ENCODE data around the gene BLM. TPM values are rescaled to one million over a fixed set of nuclear protein-coding genes. Genes with fewer than 3 reads are reported as not detected.
A peak's percentile ranks its signal among the peaks of the same experiment; 100 is the strongest.

BLM gene
- total RNA-seq, 1 donor from 2014 or later = 58.0 TPM

DNA sequence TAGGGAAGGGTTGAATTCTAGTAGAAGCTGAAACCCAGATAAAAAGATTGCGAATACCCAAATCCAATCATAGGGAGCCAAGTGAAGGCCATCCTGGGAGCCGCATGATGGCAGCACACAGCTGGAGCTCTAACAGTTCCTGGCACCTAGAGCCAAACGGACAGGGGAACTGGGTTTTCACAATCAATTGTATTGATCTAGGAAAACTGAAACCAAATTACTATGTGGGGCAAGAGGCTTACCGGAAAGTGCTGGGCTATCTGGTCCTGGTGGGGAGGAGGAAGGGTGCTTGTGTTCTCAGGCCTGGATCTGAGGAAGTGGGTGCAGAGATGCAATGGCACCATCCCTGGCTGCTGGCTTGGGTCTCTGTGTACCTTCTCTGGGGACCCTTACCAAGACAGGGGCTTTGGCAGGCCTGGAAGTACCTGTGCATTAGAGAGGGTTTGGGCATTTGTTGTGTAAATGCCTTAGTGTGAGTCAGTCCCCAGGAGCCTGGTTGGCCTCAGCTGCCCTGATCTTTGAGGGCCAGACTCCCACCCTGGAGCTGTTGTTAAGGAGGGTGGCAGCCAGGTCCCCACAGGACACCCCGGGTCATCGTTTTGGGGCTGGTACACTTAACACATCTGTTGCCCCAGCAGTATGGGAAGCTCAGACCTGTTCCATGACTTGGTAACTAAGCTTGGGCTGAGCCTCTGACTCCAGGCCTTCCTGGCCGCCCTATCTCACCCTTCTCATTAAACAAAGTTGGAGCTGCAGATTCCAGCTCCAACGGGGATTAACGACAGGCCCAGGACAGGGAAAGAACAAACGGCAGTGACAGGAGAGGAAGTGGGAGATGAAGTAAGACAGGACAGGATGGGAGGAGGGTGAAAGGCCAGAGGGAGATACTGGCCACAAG is 142.3 kb downstream of the BLM start:
- Histone ChIP-seq H3F3A (ENCODE audit: low read depth) (no peaks in the 10 kb centered on the region), H2AFZ (replicated peaks) (peak overlapping the region; percentile 83), H3K9me3 (ENCODE audit: low read depth) (no peaks in the 10 kb centered on the region), H3K4me3 (no peak overlapping the region), H3K79me2 (ENCODE audit: low read depth) (no peaks in the 10 kb centered on the region), H3K27me3 (no peaks in the 10 kb centered on the region), H4K20me1 (ENCODE audit: low read depth) (no peaks in the 10 kb centered on the region), H3K36me3 (no peaks in the 10 kb centered on the region), H3K4me2 (no peak overlapping the region), H3K9ac (no peak overlapping the region), H3K4me1 (peaks cover 4% of the 10 kb centered on the region), H3K27ac (no peak overlapping the region)
- H3K27me3 Mint-ChIP-seq (ENCODE audit: insufficient read depth, low read depth) = peaks cover 6% of the 10 kb centered on the region
- DNase-seq (ENCODE audit: low spot score) = no peak
- H3K9me3 Mint-ChIP-seq = no peaks in the 10 kb centered on the region
- TF ChIP-seq EZH2 (IDR thresholded peaks at IDR 0.05) = no peak
- peak overlapping the region; percentile 44 for H3K27ac Mint-ChIP-seq
- H3K4me1 Mint-ChIP-seq = peaks cover 10% of the 10 kb centered on the region
- H3K36me3 Mint-ChIP-seq = no peaks in the 10 kb centered on the region
- H3K4me3 Mint-ChIP-seq = no peak overlapping the region

DNA sequence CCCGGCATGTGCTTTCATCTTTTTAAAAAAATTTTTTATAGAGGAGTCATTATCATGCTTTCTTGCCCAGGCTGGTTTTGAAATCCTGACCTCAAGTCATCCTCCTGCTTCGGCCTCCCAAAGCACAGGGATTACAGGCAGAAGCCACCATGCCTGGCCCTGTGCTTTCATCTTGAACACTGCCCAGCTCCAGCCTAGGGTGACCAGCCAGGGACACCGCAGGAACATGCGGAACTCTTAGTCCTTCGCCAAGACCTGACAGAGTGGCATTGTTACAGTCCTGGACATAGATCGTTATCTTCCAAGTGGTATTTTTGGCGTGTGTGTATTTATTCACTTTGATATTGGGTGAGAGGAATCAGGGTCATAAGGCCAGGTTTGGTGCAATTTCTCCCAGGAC is 143.3 kb downstream of the BLM start:
- Histone ChIP-seq H3K9ac (no peak overlapping the region), H3K27ac (no peak overlapping the region), H3K4me2 (no peak overlapping the region), H3F3A (ENCODE audit: low read depth) (no peaks in the 10 kb centered on the region), H2AFZ (replicated peaks) (no peak overlapping the region), H3K4me3 (no peak overlapping the region), H3K79me2 (ENCODE audit: low read depth) (no peaks in the 10 kb centered on the region), H3K9me3 (ENCODE audit: low read depth) (no peaks in the 10 kb centered on the region), H3K4me1 (peaks cover 4% of the 10 kb centered on the region), H3K27me3 (no peaks in the 10 kb centered on the region), H4K20me1 (ENCODE audit: low read depth) (no peaks in the 10 kb centered on the region), H3K36me3 (no peaks in the 10 kb centered on the region)
- H3K27me3 Mint-ChIP-seq (ENCODE audit: insufficient read depth, low read depth) = peaks cover 4% of the 10 kb centered on the region
- no peak overlapping the region for H3K4me3 Mint-ChIP-seq
- no peak for TF ChIP-seq EZH2 (IDR thresholded peaks at IDR 0.05)
- TF ChIP-seq, protein P1, sequence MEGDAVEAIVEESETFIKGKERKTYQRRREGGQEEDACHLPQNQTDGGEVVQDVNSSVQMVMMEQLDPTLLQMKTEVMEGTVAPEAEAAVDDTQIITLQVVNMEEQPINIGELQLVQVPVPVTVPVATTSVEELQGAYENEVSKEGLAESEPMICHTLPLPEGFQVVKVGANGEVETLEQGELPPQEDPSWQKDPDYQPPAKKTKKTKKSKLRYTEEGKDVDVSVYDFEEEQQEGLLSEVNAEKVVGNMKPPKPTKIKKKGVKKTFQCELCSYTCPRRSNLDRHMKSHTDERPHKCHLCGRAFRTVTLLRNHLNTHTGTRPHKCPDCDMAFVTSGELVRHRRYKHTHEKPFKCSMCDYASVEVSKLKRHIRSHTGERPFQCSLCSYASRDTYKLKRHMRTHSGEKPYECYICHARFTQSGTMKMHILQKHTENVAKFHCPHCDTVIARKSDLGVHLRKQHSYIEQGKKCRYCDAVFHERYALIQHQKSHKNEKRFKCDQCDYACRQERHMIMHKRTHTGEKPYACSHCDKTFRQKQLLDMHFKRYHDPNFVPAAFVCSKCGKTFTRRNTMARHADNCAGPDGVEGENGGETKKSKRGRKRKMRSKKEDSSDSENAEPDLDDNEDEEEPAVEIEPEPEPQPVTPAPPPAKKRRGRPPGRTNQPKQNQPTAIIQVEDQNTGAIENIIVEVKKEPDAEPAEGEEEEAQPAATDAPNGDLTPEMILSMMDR (IDR thresholded peaks at IDR 0.05) = no peak
- no peak for TF ChIP-seq EZH2phosphoT487 (IDR thresholded peaks at IDR 0.05)
- peaks cover 10% of the 10 kb centered on the region for H3K4me1 Mint-ChIP-seq
- no peaks in the 10 kb centered on the region for H3K9me3 Mint-ChIP-seq
- H3K27ac Mint-ChIP-seq = no peak overlapping the region
- no peaks in the 10 kb centered on the region for H3K36me3 Mint-ChIP-seq
- no peak for DNase-seq (ENCODE audit: low spot score)

DNA sequence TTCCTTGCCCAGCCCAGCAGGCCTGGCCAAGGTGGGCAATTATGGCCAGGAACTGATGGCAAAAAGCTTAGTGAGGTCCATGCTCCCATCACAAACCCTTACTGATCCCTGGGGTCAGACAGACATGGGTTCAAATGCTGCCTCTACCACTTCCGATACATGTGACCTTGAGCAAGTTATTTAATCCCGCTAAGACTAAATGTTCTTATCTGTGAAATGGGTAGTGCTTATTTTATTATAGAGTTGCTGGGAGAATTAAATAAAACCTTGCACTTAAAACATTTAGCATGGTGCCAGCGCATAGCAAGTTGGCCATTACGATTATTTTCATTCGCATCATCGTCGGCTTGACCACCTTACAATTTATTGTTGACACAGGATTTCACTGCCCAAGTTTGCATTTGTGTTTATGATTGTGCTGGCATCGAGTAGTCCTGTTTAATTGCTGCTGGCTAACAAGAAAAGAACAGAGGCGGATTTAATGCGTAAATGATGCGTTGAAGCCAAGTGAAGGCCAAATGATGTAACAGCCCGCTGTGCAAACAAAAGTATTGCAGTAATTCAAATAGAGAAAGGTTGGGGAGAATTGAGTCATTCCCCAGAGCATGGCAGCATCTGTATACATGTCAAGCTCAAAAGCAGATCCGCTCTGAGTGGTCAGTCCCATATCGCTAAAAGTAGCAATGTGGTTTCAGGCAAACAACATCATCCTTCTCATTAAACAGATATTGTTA is 144.0 kb downstream of the BLM start:
- TF ChIP-seq, protein P1 (IDR thresholded peaks at IDR 0.05) = no peak
- TF ChIP-seq EZH2phosphoT487 (IDR thresholded peaks at IDR 0.05) (no peak), EZH2 (IDR thresholded peaks at IDR 0.05) (no peak)
- Histone ChIP-seq H2AFZ (replicated peaks) (no peak overlapping the region), H3K4me2 (no peak overlapping the region), H3K4me1 (peaks cover 4% of the 10 kb centered on the region), H3K36me3 (no peaks in the 10 kb centered on the region), H3K27me3 (no peaks in the 10 kb centered on the region), H3K79me2 (ENCODE audit: low read depth) (no peaks in the 10 kb centered on the region), H3K9ac (no peak overlapping the region), H3K4me3 (no peak overlapping the region), H3F3A (ENCODE audit: low read depth) (no peaks in the 10 kb centered on the region), H4K20me1 (ENCODE audit: low read depth) (no peaks in the 10 kb centered on the region), H3K27ac (no peak overlapping the region), H3K9me3 (ENCODE audit: low read depth) (no peaks in the 10 kb centered on the region)
- Mint-ChIP-seq H3K4me3 (no peak overlapping the region), H3K27me3 (ENCODE audit: insufficient read depth, low read depth) (peaks cover 4% of the 10 kb centered on the region), H3K9me3 (no peaks in the 10 kb centered on the region), H3K27ac (no peak overlapping the region), H3K36me3 (no peaks in the 10 kb centered on the region), H3K4me1 (peaks cover 10% of the 10 kb centered on the region)
- DNase-seq (ENCODE audit: low spot score) = no peak

All from neural progenitor cell (in vitro differentiated cells).